ENCODE data around the gene PRTN3.

Gene PRTN3

GRCh38 chr19:803099-803561, 37.7 kb upstream of the PRTN3 start:
- no peak for DNase-seq (ENCODE audit: low read depth)

- DNase-seq (ENCODE audit: low read depth): no peak
Measured at GRCh38 chr19:803686-804418, 36.9 kb upstream of the PRTN3 start.

GRCh38 chr19:804419-805165, 36.2 kb upstream of the PRTN3 start:
- DNase-seq (ENCODE audit: low read depth): no peak

- DNase-seq (ENCODE audit: low read depth): no peak
Measured at GRCh38 chr19:805166-805551, 35.6 kb upstream of the PRTN3 start.

GRCh38 chr19:805600-806550, 34.9 kb upstream of the PRTN3 start:
- DNase-seq (ENCODE audit: low read depth): no peak

- no peak for DNase-seq (ENCODE audit: low read depth)
Measured at GRCh38 chr19:806815-807421, 33.9 kb upstream of the PRTN3 start.

GRCh38 chr19:807627-808422, 33.0 kb upstream of the PRTN3 start:
- no peak for DNase-seq (ENCODE audit: low read depth)

- DNase-seq (ENCODE audit: low read depth): no peak
Measured at GRCh38 chr19:808423-808775, 32.4 kb upstream of the PRTN3 start.

GRCh38 chr19:810077-810855, 30.5 kb upstream of the PRTN3 start:
- DNase-seq (ENCODE audit: low read depth): no peak

GRCh38 chr19:810883-811489, 29.8 kb upstream of the PRTN3 start:
- DNase-seq (ENCODE audit: low read depth): no peak

GRCh38 chr19:811506-812048, 29.2 kb upstream of the PRTN3 start:
- DNase-seq (ENCODE audit: low read depth): no peak

GRCh38 chr19:812049-812746, 28.6 kb upstream of the PRTN3 start:
- no peak for DNase-seq (ENCODE audit: low read depth)

- DNase-seq (ENCODE audit: low read depth): no peak
Measured at GRCh38 chr19:812747-813218, 28.0 kb upstream of the PRTN3 start.

GRCh38 chr19:813219-814151, 27.3 kb upstream of the PRTN3 start:
- DNase-seq (ENCODE audit: low read depth): no peak

GRCh38 chr19:814152-815078, 26.4 kb upstream of the PRTN3 start:
- no peak for DNase-seq (ENCODE audit: low read depth)

GRCh38 chr19:815079-815774, 25.6 kb upstream of the PRTN3 start:
- no peak for DNase-seq (ENCODE audit: low read depth)

Measured in activated T-cell treated with anti-CD3 and anti-CD28 coated beads for 48 hours (primary cell).